NCI-H2196 treated with DMSO at 0.1 percent for 48 hours (cell line): ENCODE results near the gene EGFR.
A peak's percentile ranks its signal among the peaks of the same experiment; 100 is the strongest.

ENCODE experiments used
- DNase-seq: peaks from one replicate; lab custom pipeline; 2025; ENCODE audit not compliant: unreplicated experiment; lab: John Stamatoyannopoulos, UW

Gene EGFR

GRCh38 chr7:55121249-55121648 is 102.4 kb downstream of the EGFR start:
- no peak for DNase-seq

GRCh38 chr7:55122263-55122662 is 103.4 kb downstream of the EGFR start:
- no peak for DNase-seq

- DNase-seq: no peak
These were observed 106.4 kb downstream of the EGFR start for GRCh38 chr7:55124989-55125875.

- no peak for DNase-seq
These were observed 108.3 kb downstream of the EGFR start for GRCh38 chr7:55127135-55127551.

GRCh38 chr7:55127622-55128081 is 108.8 kb downstream of the EGFR start:
- peak; percentile 87 for DNase-seq

GRCh38 chr7:55128693-55129394 is 110.0 kb downstream of the EGFR start:
- no peak for DNase-seq

- DNase-seq: no peak
These were observed 111.0 kb downstream of the EGFR start for GRCh38 chr7:55129541-55130394.

- DNase-seq: no peak
These were observed 111.8 kb downstream of the EGFR start for GRCh38 chr7:55130395-55131141.

- no peak for DNase-seq
These were observed 112.5 kb downstream of the EGFR start for GRCh38 chr7:55131142-55131929.

- DNase-seq: no peak
These were observed 113.7 kb downstream of the EGFR start for GRCh38 chr7:55132550-55132889.

GRCh38 chr7:55132890-55133551 is 114.2 kb downstream of the EGFR start:
- DNase-seq: no peak

GRCh38 chr7:55133630-55134358 is 115.0 kb downstream of the EGFR start:
- no peak for DNase-seq

- DNase-seq: no peak
These were observed 115.5 kb downstream of the EGFR start for GRCh38 chr7:55134359-55134725.

GRCh38 chr7:55134786-55135185 is 116.0 kb downstream of the EGFR start:
- DNase-seq: no peak

- DNase-seq: no peak
These were observed 116.6 kb downstream of the EGFR start for GRCh38 chr7:55135462-55135861.

GRCh38 chr7:55138663-55139062 is 119.8 kb downstream of the EGFR start:
- DNase-seq: no peak

- no peak for DNase-seq
These were observed 121.6 kb downstream of the EGFR start for GRCh38 chr7:55140221-55140940.

- DNase-seq: no peak
These were observed 122.1 kb downstream of the EGFR start for GRCh38 chr7:55140941-55141278.
